ENCODE measurements around the gene NKAIN4.

NKAIN4 gene

DNA sequence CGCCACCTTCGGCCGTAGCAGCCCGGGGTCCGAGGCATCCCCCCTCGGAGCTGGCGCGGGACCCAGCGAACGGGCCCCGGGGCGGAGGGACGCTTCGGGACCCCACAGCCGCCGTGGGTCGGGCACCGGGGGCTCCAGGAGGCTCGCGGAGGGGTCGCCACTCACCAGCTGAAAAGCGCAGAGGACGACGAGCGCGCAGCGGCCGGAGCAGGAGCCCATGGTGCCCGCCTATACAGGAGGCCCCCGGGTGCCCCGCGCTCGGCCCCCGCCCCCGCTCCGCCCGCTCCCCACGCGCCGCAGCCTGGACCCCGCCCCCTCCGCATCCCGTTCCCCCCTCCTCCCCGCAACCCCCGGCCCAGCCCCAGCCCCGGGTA lies at the start of gene NKAIN4:
TSS of gene NKAIN4 (minus strand) at position 232 of the 374 bp plus-strand sequence. CDS start at position 219, 13 bp downstream.
- DNase-seq = no peak

DNA sequence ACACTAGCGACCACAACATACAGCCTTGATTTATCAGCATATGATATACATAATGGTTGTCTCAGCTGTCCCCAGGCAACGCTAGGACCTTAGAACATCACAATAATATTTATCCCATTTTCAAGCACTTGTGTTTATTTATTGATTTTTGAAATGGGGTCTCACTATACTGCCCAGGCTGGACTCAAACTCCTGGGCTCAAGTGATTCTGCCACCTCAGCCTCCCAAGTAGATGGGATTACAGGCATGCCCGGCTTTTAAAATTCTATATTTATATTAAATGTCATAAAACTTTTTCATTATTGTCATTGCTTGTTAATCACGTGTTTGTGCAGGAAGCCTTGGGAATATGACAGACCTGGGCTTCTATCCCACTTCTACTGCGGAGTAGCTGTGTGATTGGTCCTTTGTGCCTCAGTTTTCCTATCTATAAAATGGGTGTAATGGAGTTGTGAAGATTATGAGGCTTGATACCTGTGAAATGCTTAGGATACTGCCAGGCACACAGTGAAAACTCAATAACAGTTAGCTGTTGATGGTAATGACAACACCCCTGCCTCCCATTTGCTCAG lies 48.9 kb upstream of the NKAIN4 start:
- no peak for DNase-seq

DNA sequence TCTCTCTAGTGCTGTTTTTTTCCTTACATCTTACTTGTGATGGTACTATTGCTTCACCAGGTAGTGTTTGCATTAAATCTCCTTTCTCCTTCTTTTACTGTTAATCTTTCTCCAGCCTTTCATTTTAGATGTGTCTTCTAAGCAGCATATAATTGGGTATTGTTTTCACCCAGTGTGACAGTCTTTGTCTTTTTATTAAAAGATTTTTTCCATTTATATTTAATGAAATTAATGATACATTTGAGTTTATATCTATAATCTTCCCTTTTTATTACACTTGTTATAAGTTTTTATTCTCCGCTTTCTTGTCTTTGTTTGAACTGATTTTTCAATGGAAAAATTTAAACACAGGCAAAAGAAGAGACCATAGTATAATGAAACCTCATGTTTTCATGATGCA lies 47.4 kb upstream of the NKAIN4 start:
- DNase-seq = no peak

DNA sequence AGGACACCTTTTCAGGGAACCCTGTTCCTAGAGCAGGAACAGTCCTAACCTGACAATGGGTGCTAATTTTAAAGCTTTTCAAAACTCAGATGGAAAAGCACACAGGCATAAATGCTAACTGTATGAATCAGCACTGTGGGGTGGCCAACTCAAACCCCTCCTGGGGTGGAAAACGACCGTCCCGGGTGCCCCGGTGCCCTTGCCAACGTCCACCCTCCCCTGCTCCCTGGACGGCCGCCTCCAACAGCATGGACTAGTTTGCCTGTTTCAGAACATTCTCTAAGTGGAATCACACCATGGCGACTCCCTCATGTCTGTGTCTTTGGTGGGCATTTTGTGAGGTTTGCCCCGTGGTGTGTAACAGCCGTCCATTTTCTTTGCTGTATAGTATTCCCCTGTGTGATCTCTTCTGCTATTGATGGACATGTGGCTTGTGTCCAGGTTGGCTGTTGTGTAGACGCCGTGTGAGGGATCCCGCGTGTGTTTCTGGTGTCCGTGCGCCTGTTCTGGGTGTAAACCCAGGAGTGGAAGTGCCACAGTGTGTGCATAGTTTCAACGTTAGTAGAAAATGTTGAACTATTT lies 44.6 kb upstream of the NKAIN4 start:
- no peak for DNase-seq

DNA sequence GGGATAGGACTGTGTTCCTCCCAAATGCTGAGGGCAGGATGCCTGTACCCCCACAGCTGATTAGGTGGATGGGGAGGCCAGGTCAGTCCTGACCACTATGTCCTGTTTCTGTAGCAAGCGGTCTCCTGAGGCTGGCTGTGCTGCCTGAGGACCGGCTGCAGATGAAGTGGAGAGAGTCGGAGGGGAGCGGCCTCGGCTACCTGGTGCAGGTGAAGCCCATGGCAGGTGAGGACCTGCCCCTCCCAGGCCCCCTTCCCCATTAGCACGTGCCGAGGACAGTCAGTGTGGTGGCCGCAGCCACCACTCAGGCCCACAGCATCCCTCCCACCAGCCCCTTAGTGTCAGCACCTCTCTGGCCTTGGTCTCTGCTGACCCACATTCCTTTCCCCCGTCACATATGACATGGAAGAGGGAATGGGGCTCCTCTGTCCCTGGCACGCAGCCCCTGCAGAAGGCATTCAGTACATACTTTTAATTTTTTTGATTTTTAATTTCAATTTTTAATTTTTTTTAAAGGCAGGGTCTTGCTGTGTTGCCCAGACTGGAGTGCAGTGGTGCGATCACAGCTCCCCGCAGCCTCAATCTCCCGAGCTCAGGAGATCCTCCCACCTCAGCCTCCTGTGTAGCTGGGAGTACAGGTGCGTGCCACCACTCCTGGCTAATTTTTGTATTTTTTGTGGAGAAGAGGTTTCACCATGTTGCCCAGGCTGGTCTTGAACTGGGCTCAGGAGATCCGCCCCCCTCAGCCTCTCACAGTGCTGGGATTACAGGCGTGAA lies 43.7 kb upstream of the NKAIN4 start:
- DNase-seq = no peak

DNA sequence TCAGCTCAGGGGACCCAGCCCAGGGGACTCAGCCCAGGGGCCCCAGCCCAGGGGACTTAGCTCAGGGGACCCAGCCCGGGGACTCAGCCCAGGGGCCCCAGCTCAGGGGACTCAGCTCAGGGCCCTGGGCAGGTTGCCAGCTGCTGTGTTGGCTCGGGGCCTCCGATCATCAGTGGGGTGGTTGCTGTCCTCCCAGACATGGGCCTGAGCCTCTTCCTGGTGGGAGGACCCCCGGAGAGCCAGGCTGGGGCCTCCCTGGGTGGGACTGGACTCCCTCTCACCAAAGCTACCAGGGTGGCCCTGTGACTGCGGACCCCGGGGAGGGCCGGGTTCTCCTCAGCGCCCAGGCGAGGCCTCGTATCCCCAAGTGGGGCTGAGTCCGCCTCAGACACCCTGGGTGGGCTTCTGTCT lies 43.1 kb upstream of the NKAIN4 start:
- no peak for DNase-seq

DNA sequence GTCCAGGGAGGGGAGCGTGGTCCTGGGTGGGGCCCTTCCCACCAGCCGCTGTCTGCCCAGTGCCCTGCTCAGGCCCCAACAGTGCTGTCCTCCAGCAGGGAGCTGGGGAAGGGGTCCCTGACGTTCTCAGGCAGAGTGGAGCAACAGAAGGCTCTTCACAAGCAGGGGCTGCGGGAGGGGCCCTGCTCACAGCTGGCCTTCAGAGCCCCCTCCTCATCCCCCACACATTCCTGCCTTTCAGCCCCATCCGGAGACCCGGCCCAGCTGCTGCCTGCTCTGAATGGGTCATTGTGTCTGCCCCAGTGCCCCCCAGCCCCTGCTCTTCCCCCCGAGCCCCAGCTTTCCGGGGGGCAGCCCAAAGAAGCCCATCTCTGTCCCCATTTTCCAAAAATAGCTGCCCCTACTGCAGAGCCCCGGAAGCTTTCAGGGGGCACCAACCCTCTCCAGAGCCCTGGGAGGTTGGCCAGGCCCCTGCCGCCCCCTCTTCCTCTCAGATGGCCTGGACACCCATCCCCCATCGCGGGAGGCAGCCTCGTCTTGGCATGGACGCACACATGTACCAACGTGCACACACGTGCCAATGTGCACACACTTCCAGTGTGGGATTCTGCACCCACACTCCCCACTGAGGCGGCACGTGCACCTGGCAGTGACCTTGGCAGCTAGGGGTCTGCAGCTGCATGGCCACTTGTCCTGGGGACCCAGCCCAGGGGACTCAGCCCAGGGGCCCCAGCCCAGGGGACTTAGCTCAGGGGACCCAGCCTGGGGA lies 42.5 kb upstream of the NKAIN4 start:
- DNase-seq = no peak

DNA sequence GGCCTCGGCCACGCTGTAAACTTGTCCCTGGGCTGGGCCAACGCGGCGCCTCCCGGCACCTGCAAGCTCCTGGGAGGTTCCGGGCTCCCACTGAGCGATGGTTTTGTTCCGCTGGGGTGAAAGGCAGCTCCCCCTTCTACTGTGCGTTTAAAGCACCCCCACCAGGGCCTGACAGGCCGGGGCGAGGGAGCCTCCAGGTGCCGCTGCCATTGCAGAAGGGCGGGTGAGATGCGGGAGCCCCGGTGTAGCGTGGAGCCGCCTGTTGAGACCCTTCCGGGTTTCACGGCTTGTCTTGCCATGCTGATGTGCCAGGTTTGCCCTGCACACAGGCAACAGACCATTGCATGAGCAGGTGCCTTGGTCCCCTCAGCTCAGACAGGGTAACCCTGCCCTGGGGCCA lies 41.6 kb upstream of the NKAIN4 start:
- DNase-seq = no peak

DNA sequence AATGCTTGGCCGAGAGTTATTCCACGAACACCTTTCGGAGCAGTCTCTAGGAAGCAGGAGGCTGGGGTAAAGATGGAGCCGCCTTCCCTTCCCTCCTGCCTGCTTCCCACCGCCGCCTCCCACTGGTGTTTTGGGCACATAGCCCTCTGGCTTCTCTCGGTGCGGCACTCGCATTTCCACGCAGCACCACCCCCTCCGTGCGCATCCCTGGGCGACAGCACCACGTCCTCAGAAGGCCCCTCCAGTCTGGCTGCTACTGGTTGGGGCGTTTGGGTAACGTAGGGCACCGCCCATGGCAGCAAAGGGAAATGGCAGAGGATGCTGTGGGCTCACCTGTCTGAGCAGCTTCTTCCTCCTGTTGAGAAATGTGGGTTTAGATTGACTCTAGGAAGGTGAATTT lies 41.2 kb upstream of the NKAIN4 start:
- no peak for DNase-seq

DNA sequence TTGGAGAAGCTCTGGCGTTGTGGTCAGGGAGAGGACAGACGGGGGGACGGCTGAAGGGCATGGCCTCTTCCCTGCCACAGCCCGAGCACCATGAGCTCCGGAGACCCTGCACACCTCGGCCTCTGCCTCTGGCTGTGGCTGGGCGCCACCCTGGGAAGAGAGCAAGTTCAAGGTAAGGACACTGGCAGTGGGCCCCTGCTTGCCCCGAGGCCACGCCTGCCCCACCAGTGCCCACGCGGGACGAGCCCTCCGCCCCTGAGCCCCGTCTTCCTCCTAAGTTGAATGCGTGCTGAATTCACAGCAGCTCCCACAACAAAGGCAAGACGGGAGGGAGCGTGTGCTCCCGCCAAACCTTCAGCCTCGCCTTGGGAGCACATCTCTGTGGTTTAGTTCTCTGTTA lies 40.8 kb upstream of the NKAIN4 start:
- no peak for DNase-seq

DNA sequence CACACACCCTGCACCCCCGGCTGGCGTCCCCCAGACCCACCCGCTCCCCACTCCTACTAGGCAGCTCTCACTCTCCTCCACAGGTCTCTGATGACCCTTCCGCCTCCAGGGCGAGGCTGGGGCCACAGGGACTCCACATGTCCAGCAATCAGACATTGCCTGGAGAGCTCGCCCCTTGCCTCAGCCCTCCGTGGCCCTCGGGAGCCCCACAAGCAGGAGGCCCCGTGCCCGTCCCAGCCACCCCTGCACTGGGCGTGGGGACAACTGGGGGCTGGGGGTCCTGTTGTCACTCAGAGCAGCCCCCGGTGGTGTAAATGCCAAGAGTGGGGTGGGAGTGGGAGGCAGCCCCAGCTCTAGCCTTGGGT lies 40.3 kb upstream of the NKAIN4 start:
- DNase-seq = no peak

DNA sequence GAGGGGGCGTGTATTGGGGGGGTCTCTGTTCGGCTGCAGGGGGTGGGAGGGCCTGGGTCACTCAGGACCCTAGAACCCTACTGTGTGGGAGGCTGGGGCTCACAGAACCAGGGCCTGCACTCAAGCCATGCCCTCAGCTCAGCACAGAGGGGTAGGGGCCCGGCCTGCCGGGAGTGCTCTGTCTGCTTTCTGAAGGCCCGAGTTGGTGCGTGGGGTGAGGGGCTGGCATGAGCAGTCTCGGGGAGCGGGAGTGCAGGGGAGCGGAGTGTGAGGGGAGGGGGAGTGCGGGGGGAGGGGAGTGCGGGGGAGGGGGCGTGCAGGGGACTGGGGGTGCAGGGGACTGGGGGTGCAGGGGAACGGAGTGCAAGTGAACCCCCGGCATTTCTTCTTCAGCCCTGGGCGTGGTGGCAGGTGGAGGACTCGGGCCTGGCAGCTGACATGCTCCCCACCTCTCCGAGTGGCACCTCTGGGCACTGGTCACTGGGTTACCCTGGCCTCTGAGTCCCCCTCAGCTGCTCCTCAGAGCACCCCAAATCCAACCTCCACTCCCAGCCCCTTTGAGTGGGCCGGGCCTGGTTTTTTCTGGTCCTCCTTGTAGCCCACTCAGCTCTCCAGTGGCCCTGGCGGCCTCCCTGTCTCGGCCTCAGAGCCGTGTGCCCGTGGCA lies 39.7 kb upstream of the NKAIN4 start:
- DNase-seq = no peak

DNA sequence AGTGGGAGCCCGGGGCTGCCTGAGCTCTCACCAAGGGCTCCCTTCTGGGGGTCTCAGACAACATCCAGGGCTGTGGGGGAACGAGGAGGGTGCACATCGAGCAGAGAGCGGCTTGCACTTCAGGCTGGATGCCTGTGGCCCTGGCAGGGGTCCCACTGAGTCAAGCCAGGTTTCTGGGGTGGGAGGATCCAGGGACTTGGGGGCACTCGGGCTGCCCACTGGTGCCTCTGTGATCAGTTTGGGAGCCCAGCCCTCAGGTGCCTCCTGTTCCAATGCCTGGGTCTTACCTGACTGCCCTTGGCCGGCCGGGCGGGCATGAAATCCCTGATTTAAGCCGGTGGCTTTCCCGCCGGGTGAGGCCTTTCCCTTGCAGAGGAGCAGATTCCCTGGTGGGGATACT lies 39.2 kb upstream of the NKAIN4 start:
- no peak for DNase-seq

DNA sequence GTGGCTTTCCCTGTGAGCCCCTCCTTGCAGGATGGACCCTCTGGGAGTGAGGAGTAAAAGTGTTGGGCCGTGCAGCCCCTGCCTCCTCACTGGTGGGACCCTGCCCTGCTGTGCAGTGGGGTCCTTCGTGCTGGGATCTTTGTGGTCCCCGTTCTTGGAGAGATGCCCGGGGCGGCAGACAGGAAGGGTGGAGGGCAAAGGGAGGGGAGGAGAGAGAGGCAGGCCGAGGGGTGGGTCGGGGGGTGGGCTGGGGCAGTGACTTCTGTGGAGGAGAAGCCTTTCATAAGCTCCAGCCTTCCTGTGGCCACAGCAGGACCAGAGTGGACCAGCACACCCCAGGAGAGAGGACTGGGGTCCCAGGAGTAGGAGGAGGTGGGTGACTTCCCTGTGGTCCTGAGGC lies 38.6 kb upstream of the NKAIN4 start, which contains the start of gene COL20A1:
TSS of gene COL20A1 (plus strand) at position 283 of the 400 bp plus-strand sequence. CDS start 1,922 bp downstream, outside the sequence.
- DNase-seq = no peak

DNA sequence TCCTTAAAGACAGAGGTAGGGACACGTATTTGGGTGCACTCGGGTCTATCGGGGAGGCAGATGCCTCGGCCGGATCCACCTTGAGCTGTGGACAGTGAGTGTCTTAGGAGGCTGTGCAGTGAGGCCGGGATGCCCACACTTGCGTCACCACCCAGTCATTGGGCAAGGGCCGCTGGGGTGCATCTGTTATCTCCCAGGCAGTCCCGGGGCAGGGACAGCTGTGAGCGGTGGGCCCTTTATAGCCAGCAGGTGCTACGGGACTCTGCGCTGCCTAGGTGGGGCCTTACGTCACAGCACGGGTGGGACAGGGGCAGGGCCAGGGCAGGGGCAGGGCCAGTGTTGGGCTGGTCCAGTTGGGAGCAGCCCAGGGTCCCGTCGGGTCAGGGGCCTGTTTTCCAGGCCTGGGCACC lies 38.0 kb upstream of the NKAIN4 start:
- DNase-seq = no peak

DNA sequence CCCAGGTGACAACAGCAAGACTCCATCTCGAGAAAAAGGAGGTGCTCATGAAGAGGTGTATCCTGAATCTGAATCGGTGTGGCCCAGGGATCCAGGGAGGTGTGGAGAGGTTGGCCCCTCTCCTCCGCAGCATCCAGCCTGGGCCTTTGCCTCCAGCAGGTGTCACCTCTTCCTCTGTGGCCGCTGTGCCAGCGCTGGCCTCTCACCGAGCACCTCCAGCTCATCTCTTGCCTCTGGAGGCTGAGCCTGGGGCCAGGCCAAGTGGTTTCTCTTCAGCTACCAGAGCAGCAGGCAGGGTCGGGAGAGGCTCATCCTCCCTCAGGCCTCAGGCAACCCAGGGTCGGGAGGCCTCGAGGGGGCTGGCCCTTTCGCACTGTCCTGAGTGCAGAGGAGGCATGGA lies 37.5 kb upstream of the NKAIN4 start:
- DNase-seq = no peak

DNA sequence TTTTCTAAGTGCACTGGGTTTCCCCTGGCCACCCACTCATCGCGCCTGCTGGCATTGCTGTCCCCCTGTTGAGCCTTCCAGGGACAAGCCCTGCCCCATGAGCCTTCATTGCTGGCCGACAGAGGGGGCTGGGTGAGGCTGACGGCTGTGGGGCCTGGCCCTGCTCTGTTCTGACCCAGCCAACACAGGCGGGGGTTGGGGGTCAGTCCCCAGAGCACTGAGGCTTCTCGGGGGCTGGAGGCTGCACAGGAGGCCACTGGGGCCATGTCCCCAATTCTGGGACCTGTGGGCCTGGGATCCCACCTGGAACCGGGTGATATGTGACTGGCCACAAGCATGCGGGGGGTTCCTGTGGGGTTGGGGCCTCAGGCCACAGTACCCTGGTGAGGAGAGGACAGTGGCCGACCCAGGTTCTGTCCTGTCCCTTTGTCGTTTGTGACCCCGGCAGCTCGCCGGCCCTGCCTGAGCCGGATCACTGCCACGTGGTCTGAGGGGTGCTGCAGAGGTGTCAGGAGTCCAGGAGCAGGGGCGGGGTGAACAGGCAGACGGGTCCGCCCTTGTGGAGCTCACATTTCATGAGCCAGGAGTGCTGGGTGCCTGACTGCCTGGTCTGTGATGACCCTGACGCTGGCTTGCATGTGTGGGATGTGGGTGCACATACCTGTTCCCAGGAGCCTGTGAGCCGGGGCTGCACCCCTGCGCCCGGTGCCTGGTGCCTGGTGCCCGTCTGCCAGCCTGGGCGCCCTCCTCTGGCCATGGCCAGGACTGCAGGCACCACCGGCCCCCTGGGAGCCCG lies 36.6 kb upstream of the NKAIN4 start:
- DNase-seq = peak; percentile 75 to 79

DNA sequence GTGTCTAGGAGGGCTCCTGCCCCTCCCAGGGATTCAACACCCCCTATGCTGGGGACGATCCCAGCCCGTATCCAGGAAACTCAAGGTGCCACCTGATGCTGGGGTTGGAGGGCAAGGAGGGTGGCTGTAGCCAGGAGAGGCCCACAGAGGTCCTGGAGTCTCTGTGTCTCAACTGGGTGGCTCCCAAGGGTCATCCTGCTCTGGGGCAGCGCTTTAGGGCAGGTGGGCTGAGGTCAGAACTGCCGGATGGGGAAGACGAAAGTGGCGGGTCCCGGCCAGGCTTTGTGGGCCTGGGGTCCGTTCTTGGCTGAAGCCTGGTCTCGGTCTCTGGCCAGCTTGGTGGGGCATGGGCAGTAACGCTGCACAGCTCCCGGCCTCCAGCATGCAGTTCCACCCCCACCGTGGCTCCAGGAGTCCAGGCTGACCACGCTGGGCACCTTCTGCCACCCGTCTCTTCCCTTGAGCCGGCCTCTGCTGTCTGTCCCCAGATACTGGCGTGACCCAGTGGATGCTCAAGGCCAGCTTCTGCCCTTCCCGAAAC lies 35.9 kb upstream of the NKAIN4 start:
- no peak for DNase-seq

DNA sequence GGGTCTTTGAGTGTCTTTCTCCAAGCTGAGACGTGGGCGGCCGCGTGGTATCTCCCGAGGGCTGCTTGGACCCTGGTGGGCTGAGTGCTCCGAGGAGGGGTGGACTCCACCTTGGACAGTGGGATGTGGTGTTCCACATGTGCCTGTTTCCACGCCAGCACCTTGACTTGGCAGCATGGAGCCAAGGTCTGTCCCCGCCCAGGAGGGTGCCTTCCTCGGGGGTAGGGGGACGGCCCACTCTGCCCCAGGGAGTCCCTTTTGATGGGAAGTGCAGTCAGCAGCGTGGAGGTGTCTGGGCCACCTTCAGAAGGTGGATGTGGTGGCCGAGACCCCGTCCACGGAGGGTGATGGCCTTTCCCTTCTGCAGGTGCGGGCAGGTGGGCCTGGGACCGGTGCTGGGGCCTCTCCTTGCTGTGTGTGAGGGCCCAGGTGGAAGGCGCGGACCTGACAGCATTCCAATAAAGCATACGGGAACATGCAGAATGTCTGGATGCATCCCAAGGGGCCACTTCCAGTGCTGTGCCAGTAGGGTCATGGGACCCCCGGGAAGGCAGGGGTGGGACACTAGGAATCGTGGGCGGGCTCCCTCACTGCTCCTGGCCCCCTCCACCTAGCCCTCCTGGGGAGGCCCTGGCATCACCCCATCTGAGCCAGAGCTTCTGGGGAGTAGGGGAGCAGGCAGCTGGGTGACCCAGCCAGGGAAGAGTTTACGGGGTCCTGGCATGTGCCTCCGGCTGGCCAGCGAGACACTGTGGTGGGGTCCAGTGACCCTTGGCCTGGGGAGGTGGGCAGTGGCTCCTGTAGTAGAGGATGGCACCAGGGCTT lies 35.3 kb upstream of the NKAIN4 start:
- DNase-seq = no peak

DNA sequence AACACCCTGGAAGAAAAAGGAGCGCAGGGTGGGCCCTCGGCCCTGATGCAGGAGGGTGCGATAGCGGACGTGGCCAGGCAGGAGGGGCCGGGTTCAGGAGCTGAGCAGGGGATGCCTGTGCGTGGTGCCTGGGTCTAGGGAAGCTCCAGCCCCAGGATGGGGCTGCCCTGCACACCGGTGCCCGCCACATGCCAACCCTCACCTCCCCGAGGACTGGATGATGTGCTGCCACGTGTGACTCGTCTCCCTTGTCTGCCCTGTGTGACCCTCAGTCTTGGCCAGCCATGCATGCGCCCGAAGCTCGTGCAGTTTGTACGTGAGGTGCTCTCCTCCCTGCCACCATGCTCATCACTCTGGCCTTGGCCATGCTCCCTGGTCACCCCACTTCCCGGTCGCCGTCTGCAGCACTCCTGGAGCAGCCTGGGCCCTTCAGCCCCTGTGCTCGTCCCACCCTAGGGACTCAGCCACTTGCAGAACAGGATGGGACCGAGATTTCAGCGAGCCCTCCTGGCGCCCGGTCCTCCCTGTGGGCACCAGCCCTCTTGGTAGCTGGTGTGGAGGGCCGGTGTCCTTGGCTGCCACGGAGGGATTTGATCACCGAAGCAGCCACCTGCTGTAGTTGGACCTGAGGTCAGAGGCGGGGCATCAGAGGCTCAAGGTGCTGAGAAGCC lies 34.5 kb upstream of the NKAIN4 start:
- DNase-seq = no peak

Measured in stimulated activated CD4-positive, alpha-beta T cell treated with anti-CD3 and anti-CD28 coated beads, Interleukin-2, amount 100 ng/mL, for 24 hours (primary cell).